NCI-H82 (cell line): ENCODE results near the gene TMPRSS12.
"Not testable (repeated sequence)": the region's sequence is repeated elsewhere in the genome, so short reads cannot be mapped to it uniquely, and the experiment has no call there.

ENCODE experiments used
- DNase-seq: peaks from one replicate; lab custom pipeline; 2025; lab: John Stamatoyannopoulos, UW

TMPRSS12 gene

GRCh38 chr12:50842637-50843493 is at the start of gene TMPRSS12:
TMPRSS12 (plus strand) TSS chr12:50842926; CDS start chr12:50842965, 39 bp downstream.
- DNase-seq = no peak

DNA sequence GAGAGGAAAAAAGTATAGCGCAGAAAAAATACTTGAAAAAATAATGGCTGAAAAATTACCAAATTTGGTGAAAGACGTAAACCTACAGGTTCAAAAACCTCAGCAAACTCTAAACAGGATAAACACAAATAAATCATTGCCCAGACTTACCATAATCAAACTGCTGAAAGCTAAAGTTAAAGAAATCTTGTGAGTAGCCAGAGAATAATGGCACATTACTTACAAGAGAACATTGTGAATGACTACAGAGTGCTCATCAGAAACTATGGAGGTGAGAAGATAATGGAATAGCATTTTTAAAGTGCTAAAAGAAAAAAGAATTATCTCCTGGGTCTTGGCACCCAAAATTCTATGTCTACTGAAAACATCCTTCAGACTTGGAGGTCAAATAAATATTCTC is 42.8 kb upstream of the TMPRSS12 start:
- DNase-seq = no peak

- no peak for DNase-seq
Observed at GRCh38 chr12:50803230-50803875, 39.4 kb upstream of the TMPRSS12 start.

GRCh38 chr12:50806176-50806575 is 36.5 kb upstream of the TMPRSS12 start:
- no peak for DNase-seq

DNA sequence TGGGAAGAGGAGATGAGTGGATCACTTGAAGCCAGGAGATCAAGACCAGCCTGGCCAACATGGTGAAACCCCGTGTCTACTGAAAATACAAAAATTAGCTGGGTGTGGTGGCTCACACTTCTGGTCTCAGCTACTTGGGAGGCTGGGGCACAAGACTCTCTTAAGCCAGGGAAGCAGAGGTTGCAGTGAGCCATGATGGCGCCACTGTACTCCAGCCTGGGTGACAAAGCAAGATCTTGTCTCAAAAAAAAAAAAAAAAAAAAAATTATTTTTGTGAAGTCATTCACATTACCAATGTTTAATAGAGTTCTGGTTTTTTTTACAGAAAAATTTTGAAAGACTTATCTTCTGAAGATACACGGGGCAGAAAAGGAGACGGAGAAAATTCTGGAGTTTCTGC is 33.6 kb upstream of the TMPRSS12 start:
- not testable (repeated sequence) for DNase-seq

DNA sequence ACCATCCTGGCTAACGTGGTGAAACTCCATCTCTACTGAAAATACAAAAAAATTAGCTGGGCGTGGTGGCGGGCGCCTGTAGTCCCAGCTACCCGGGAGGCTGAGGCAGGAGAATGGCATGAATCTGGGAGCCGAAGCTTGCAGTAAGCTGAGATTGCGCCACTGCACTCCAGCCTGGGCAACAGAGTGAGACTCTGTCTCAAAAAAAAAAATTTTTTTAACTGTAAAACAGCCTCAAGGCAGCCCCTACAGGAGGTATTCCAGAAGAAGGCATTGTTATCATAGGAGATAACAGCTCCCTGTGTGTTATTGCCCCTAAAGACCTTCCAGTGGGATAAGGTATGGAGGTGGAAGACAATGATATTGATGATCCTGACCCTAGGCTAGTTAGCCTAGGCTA is 27.8 kb upstream of the TMPRSS12 start:
- DNase-seq = not testable (repeated sequence)

GRCh38 chr12:50820177-50820576 is 22.5 kb upstream of the TMPRSS12 start:
- no peak for DNase-seq

GRCh38 chr12:50822082-50822481 is 20.6 kb upstream of the TMPRSS12 start:
- DNase-seq = no peak

DNA sequence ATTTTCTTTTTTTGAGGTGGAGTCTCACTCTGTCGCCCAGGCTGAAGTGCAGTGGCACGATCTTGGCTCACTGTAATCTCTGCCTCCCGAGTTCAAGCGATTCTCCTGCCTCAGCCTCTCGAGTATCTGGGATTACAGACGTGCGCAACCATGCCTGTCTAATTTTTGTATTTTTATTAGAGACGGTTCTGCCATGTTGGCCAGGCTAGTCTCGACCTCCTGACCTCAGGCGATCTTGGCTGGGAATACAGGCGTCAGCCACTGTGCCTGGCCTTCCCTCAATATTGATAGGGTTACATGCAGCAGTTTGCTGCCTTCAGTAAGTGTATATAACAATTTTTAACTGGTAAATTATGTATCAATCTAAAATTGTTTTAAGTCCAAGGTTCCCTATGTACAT is 19.0 kb upstream of the TMPRSS12 start:
- DNase-seq = not testable (repeated sequence)

GRCh38 chr12:50824914-50825313 is 17.8 kb upstream of the TMPRSS12 start:
- no peak for DNase-seq

- DNase-seq = peak; percentile 63
Observed at GRCh38 chr12:50825372-50825838, 17.3 kb upstream of the TMPRSS12 start.

- DNase-seq = no peak
Observed at GRCh38 chr12:50828121-50828520, 14.6 kb upstream of the TMPRSS12 start.

- DNase-seq = no peak
Observed at GRCh38 chr12:50828886-50829285, 13.8 kb upstream of the TMPRSS12 start.

- DNase-seq = not testable (repeated sequence)
Observed at GRCh38 chr12:50833801-50834200, 8.9 kb upstream of the TMPRSS12 start.

- peak; percentile 10 for DNase-seq
Observed at GRCh38 chr12:50839042-50839441, 3.7 kb upstream of the TMPRSS12 start.

GRCh38 chr12:50840809-50841487 is 1.8 kb upstream of the TMPRSS12 start:
- DNase-seq = no peak

DNA sequence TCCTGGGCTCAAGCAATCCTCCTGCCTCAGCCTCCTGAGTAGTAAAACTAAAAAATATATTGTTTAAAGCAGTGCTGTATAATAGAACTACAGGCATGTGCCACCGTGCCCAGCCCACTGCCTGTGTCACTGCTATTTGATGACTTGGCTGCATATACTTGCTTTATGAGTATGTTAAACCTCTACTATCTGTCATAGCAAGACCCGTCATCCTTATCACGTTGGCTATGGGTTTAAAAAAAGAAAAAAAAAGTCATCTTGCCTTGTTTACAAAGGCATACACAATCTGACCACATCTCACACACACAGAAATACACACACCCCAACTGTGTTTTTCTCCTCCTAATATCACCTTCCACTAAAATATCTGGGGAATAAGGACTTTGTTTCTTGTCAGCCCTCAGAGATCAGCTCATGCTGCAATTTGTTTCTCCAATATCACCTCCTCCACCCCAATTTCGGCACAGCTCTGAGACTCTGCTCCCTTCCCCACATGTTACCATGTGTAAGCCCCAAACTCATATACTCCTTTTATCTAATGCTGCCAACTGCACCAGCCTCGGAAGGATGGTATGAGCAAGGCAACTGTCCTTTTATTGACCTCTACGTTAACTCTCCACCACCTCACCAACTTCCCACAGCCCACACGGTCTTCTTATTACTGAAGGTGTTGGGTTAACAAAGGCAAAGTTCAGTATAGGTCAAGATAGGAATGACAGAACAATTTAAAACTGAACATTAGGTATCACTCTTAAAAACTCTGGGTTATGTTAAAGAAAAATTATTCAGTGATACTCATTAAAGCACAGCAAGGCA is 802 bp upstream of the TMPRSS12 start:
- no peak for DNase-seq

DNA sequence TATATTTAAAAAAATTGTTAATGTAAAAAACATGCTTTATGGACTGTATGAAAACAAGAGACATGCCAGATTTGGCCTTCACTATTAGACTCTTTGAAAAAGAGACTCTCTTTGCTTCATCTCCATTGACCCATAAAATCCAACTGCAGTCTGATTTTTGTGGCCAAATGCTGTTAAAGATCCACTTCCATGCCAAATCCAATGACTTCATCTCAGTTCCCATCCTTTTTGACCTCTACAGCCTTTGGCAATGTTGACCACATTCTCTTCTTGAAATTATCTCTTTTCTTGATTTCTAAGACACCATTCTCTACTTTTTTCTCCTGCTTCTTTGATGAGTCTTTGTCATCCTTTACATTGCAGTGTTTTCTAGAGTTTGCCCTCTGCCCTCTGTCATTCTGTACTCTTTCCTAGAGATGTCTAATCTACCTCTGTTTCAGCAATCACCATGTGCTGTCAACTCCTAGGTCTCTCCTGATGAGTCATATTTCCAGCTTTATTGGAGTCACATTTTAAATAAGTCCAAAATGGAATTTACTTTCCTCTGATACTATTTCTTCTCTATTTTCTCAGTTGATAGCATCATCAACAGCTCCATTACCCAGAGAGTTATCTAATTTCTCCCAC is 2.4 kb downstream of the TMPRSS12 start:
- DNase-seq = no peak

DNA sequence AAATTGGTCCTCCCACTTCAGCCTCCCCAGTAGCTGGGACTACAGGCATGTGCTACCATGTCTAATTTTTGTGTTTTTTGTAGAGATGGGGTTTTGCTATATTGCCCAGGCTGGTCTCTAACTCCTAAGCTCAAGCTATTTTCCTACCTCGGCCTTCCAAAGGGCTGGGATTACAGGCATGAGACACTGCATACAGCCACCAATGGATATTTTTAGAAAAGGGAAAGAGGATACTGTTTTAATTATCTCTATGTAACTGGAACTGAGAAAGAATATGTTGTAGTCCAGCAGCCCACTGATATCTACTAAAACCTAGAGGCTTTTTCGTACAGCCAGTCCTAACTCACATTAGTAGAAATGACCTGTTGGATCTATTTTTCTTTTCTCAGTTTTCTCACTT is 6.2 kb downstream of the TMPRSS12 start:
- DNase-seq = no peak

DNA sequence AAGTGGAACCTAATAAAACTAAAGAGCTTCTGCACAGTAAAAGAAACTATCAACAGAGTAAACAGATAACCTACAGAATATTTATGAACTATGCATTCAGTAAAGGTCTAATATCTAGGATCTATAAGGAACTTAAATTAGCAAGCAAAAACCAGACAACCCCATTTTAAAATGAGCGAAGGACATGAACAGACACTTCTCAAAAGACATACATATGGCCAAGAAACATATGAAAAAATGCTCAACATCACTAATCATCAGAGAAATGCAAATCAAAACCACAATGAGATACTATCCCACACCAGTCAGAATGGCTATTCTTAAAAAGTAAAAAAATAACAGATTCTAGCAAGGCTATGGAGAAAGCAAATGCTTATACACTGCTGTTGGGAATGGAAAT is 12.5 kb downstream of the TMPRSS12 start:
- not testable (repeated sequence) for DNase-seq

- not testable (repeated sequence) for DNase-seq
Observed at GRCh38 chr12:50855679-50856078, 13.0 kb downstream of the TMPRSS12 start.
